ENCODE data around the gene SCFD1. TPM values are rescaled to one million over a fixed set of nuclear protein-coding genes. Genes with fewer than 3 reads are reported as not detected.
"Not testable (repeated sequence)": the region's sequence is repeated elsewhere in the genome, so short reads cannot be mapped to it uniquely, and the experiment has no call there.

SCFD1 gene, protein sequence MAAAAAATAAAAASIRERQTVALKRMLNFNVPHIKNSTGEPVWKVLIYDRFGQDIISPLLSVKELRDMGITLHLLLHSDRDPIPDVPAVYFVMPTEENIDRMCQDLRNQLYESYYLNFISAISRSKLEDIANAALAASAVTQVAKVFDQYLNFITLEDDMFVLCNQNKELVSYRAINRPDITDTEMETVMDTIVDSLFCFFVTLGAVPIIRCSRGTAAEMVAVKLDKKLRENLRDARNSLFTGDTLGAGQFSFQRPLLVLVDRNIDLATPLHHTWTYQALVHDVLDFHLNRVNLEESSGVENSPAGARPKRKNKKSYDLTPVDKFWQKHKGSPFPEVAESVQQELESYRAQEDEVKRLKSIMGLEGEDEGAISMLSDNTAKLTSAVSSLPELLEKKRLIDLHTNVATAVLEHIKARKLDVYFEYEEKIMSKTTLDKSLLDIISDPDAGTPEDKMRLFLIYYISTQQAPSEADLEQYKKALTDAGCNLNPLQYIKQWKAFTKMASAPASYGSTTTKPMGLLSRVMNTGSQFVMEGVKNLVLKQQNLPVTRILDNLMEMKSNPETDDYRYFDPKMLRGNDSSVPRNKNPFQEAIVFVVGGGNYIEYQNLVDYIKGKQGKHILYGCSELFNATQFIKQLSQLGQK
- 10 to 100 TPM; 46.8 to 58.3 TPM for total RNA-seq

DNA sequence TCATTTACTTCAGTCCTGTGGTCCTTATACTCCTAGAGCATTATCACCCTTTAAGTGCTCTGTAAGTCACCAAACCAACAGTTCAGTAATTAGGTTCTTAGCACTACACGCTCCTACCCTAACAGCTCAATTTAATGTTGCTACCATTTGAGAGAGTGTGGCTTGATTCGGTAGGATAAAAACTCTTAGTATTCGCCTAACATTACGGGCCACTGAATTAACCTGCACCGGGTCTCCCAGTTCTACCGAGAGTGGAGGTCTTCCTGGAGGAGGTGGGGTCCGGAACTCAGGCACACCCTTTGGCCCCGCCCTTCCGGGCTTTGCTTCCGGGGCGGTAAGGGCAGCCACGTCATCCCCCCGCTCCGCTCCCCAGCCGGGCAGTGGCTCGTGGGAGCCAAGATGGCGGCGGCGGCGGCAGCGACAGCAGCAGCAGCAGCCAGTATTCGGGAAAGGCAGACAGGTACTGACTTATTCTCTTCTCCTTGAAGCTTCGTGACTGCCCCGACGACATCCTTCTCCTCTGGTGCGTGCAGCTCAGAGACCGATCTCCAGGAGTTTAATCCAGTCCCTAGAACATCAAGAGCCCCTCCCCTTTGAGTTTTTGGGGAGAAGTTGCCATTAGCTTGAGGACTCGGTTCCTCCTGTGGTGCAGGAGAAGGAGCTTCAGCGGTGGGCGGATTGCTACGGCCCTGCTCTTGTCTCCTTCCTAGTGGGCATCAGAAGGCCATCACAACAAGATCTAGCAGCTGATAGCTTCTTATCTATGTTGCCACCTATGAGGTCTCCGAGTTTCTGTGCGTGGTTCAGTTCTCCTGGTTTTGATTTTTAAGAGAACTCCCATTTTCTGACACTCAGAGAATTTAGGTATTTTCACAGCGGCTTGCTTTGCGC lies at the start of gene SCFD1:
Gene SCFD1 (plus strand): TSS at position 380 of the 891 bp plus-strand sequence. CDS start 20 bp downstream, at position 400.
- ATAC-seq (ENCODE audit: insufficient number of reproducible peaks, low FRiP score, low read depth) (peak; percentile 86), DNase-seq (ENCODE audit: low spot score) (peak; percentile 64)
- peak within 1 kb of the TSS; percentile 50 to 86 for H3K27ac ChIP-seq
- H3K9me3 ChIP-seq, result no peaks in the 10 kb centered on the region
- H3K27me3 ChIP-seq (replicated peaks; ENCODE audit: insufficient read depth), result no peaks in the 10 kb centered on the region
- H3K4me3 ChIP-seq, result peak within 1 kb of the TSS; percentile 99
- H3K36me3 ChIP-seq, result no peaks in the 10 kb centered on the region
- TF ChIP-seq, protein P1, sequence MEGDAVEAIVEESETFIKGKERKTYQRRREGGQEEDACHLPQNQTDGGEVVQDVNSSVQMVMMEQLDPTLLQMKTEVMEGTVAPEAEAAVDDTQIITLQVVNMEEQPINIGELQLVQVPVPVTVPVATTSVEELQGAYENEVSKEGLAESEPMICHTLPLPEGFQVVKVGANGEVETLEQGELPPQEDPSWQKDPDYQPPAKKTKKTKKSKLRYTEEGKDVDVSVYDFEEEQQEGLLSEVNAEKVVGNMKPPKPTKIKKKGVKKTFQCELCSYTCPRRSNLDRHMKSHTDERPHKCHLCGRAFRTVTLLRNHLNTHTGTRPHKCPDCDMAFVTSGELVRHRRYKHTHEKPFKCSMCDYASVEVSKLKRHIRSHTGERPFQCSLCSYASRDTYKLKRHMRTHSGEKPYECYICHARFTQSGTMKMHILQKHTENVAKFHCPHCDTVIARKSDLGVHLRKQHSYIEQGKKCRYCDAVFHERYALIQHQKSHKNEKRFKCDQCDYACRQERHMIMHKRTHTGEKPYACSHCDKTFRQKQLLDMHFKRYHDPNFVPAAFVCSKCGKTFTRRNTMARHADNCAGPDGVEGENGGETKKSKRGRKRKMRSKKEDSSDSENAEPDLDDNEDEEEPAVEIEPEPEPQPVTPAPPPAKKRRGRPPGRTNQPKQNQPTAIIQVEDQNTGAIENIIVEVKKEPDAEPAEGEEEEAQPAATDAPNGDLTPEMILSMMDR (IDR thresholded peaks at IDR 0.05), result no peak
- H3K4me1 ChIP-seq (ENCODE audit: control insufficient read depth in 1 of 2, low read depth in 2 of 2), result peaks cover 16 to 31% of the 10 kb centered on the region in 2 donors

DNA sequence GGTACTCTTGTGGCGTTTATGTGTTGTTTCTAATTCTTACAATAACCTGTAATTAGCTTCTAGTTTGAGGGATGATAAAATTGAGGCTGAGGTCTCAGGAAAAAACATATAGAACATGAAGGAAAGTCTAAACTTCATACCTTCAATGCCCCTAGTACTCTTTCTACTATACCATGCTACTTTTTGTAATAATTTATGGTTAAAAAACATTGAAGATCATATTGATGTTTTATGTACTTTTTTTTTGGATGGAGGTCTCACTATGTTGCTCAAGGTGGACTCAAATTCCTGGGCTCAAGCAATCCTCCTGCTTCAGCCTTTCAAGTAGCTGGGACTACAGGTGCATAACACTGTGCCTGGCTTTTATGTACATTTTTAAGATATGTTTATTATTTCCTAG lies 49.3 kb upstream of the SCFD1 start:
- DNase-seq (ENCODE audit: low spot score) (no peak), ATAC-seq (ENCODE audit: insufficient number of reproducible peaks, low FRiP score, low read depth) (no peak)
- H3K9me3 ChIP-seq, result no peaks in the 10 kb centered on the region
- no peaks in the 10 kb centered on the region for H3K27me3 ChIP-seq (replicated peaks; ENCODE audit: insufficient read depth)
- H3K4me1 ChIP-seq (ENCODE audit: control insufficient read depth in 1 of 2, low read depth in 2 of 2), result peaks cover 4 to 13% of the 10 kb centered on the region in 2 donors
- no peak overlapping the region for H3K27ac ChIP-seq
- TF ChIP-seq, protein P1 (IDR thresholded peaks at IDR 0.05), result no peak
- no peaks in the 10 kb centered on the region for H3K36me3 ChIP-seq
- H3K4me3 ChIP-seq, result no peak overlapping the region

DNA sequence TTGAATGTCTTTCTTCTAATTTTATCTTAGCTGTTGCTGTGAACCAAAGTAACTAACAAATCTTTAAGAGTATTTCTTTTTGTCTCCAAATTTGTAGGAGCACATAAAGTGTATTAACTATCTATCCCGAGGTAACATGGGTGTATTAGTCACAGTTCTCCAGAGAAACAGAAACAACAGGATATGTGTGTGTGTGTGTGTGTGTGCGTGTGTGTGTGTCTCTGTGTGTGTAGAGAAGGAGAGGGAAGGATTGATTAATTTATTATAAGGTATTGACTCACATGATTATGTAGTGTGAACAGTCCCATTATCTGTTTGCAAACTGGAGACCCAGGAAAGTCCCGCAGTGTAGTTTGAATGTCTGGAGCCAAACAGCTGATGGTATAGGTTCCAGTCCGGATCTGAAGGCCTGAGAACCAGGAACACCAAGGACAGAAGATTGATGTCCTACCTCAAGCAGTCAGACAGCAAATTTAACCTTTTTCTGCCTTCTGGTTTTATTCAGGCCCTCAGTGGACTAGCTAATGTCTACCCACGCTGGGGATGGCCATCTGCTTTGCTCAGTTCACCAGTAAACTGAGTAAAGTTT lies 48.8 kb upstream of the SCFD1 start:
- Histone ChIP-seq H3K4me3 (no peak overlapping the region), H3K27me3 (replicated peaks; ENCODE audit: insufficient read depth) (no peaks in the 10 kb centered on the region), H3K9me3 (no peaks in the 10 kb centered on the region), H3K4me1 (ENCODE audit: control insufficient read depth in 1 of 2, low read depth in 2 of 2) (peaks cover 4 to 13% of the 10 kb centered on the region in 2 donors), H3K36me3 (no peaks in the 10 kb centered on the region), H3K27ac (no peak overlapping the region)
- ATAC-seq (ENCODE audit: insufficient number of reproducible peaks, low FRiP score, low read depth) (no peak), DNase-seq (ENCODE audit: low spot score) (no peak)
- TF ChIP-seq, protein P1 (IDR thresholded peaks at IDR 0.05), result no peak

GRCh38 chr14:30573966-30574365 lies 48.2 kb upstream of the SCFD1 start:
- TF ChIP-seq, protein P1 (IDR thresholded peaks at IDR 0.05), result no peak

DNA sequence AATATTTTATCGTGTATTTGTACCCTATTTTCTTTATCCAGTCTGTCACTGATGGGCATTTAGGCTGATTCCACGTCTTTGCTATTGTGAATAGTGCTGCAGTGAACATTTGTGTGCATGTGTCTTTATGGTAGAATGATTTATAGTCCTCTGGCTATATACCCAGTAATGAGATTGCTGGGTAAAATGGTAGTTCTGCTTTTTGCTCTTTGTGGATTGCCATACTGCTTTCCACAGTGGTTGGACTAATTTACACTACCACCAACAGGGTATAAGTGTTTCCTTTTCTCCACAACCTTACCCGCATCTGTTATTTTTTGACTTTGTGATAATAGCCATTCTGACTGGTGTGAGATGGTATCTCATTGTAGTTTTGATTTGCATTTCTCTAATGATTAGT lies 47.3 kb upstream of the SCFD1 start:
- DNase-seq (ENCODE audit: low spot score); H3K9me3 ChIP-seq; ATAC-seq (ENCODE audit: insufficient number of reproducible peaks, low FRiP score, low read depth); H3K27ac ChIP-seq; H3K27me3 ChIP-seq (replicated peaks; ENCODE audit: insufficient read depth); H3K36me3 ChIP-seq; H3K4me3 ChIP-seq; H3K4me1 ChIP-seq (ENCODE audit: control insufficient read depth in 1 of 2, low read depth in 2 of 2): not testable (repeated sequence)

More at GRCh38 chr14:30573966-30574365, 48.2 kb upstream of the SCFD1 start:
- ATAC-seq (ENCODE audit: insufficient number of reproducible peaks, low FRiP score, low read depth) (no peak), DNase-seq (ENCODE audit: low spot score) (no peak)
- Histone ChIP-seq H3K27ac (no peak overlapping the region), H3K4me1 (ENCODE audit: control insufficient read depth in 1 of 2, low read depth in 2 of 2) (peaks cover 4 to 13% of the 10 kb centered on the region in 2 donors), H3K9me3 (no peaks in the 10 kb centered on the region), H3K4me3 (no peak overlapping the region), H3K27me3 (replicated peaks; ENCODE audit: insufficient read depth) (no peaks in the 10 kb centered on the region), H3K36me3 (no peaks in the 10 kb centered on the region)

- H3K27ac ChIP-seq; H3K27me3 ChIP-seq (replicated peaks; ENCODE audit: insufficient read depth); H3K36me3 ChIP-seq; H3K9me3 ChIP-seq; H3K4me3 ChIP-seq; ATAC-seq (ENCODE audit: insufficient number of reproducible peaks, low FRiP score, low read depth); DNase-seq (ENCODE audit: low spot score); H3K4me1 ChIP-seq (ENCODE audit: control insufficient read depth in 1 of 2, low read depth in 2 of 2): not testable (repeated sequence)
These were observed 45.8 kb upstream of the SCFD1 start for GRCh38 chr14:30576333-30576732.

Data from thoracic aorta (tissue), 2 donors.